ENCODE results near the gene ABI1. TPM values are rescaled to one million over a fixed set of nuclear protein-coding genes. Genes with fewer than 3 reads are reported as not detected.
A peak's percentile ranks its signal among the peaks of the same experiment; 100 is the strongest.

ABI1 gene
- total RNA-seq, 1 donor = 71.7 TPM

GRCh38 chr10:26835025-26835424 lies 25.7 kb downstream of the ABI1 start:
- Histone ChIP-seq H3K27ac (ENCODE audit: low read depth, low read length) (no peak overlapping the region), H3K36me3 (ENCODE audit: insufficient read depth, low read length) (no peaks in the 10 kb centered on the region), H3K4me2 (ENCODE audit: insufficient read depth, low read length) (no peak overlapping the region), H3K4me3 (ENCODE audit: insufficient read depth, low read length) (no peak overlapping the region), H2AFZ (ENCODE audit: low read length) (no peak overlapping the region), H3K79me2 (ENCODE audit: insufficient read depth, low read length) (peaks cover 95% of the 10 kb centered on the region), H3K9me3 (ENCODE audit: low read depth, low read length) (no peaks in the 10 kb centered on the region), H4K20me1 (ENCODE audit: insufficient read depth, low read length) (peaks cover 23% of the 10 kb centered on the region), H3K4me1 (ENCODE audit: insufficient read depth, low read length) (no peaks in the 10 kb centered on the region), H3K27me3 (ENCODE audit: insufficient read depth, low read length) (no peaks in the 10 kb centered on the region)
- TF ChIP-seq, protein P1, sequence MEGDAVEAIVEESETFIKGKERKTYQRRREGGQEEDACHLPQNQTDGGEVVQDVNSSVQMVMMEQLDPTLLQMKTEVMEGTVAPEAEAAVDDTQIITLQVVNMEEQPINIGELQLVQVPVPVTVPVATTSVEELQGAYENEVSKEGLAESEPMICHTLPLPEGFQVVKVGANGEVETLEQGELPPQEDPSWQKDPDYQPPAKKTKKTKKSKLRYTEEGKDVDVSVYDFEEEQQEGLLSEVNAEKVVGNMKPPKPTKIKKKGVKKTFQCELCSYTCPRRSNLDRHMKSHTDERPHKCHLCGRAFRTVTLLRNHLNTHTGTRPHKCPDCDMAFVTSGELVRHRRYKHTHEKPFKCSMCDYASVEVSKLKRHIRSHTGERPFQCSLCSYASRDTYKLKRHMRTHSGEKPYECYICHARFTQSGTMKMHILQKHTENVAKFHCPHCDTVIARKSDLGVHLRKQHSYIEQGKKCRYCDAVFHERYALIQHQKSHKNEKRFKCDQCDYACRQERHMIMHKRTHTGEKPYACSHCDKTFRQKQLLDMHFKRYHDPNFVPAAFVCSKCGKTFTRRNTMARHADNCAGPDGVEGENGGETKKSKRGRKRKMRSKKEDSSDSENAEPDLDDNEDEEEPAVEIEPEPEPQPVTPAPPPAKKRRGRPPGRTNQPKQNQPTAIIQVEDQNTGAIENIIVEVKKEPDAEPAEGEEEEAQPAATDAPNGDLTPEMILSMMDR (IDR thresholded peaks at IDR 0.05; ENCODE audit: extremely low read depth, low read depth, low read length) = no peak
- no peak for DNase-seq (ENCODE audit: insufficient read length, low spot score, missing footprints)

- H3K79me2 ChIP-seq (ENCODE audit: insufficient read depth, low read length) = peaks cover 92% of the 10 kb centered on the region
- no peaks in the 10 kb centered on the region for H3K9me3 ChIP-seq (ENCODE audit: low read depth, low read length)
- H3K36me3 ChIP-seq (ENCODE audit: insufficient read depth, low read length) = no peaks in the 10 kb centered on the region
- no peak overlapping the region for H2AFZ ChIP-seq (ENCODE audit: low read length)
- peak; percentile 26 for DNase-seq (ENCODE audit: insufficient read length, low spot score, missing footprints)
- H3K4me2 ChIP-seq (ENCODE audit: insufficient read depth, low read length) = no peak overlapping the region
- H3K27ac ChIP-seq (ENCODE audit: low read depth, low read length) = no peak overlapping the region
- TF ChIP-seq, protein P1 (IDR thresholded peaks at IDR 0.05; ENCODE audit: extremely low read depth, low read depth, low read length) = no peak
- no peaks in the 10 kb centered on the region for H3K27me3 ChIP-seq (ENCODE audit: insufficient read depth, low read length)
- peaks cover 22% of the 10 kb centered on the region for H4K20me1 ChIP-seq (ENCODE audit: insufficient read depth, low read length)
- H3K4me1 ChIP-seq (ENCODE audit: insufficient read depth, low read length) = no peaks in the 10 kb centered on the region
- H3K4me3 ChIP-seq (ENCODE audit: insufficient read depth, low read length) = no peak overlapping the region
Observed at GRCh38 chr10:26832960-26833359, 27.8 kb downstream of the ABI1 start.

DNA sequence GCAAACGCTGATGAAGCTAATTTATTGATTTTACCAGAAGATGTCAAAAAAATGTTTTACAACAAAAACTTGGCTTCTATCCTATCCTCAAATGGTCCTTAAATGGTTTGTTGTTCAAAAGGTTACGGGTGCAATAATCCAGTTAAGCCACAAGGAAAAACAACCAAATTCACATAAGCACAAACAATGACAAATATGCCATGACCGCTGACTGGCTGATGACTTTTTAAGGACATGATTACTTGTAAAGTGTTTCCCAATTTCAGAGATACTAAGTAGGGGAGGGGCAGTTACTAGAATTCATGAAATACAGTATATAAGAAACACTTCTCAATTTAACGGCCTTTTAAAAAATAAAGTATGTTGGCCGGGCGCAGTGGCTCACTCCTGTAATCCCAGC lies 28.8 kb downstream of the ABI1 start:
- Histone ChIP-seq H3K4me1 (ENCODE audit: insufficient read depth, low read length) (no peaks in the 10 kb centered on the region), H3K4me3 (ENCODE audit: insufficient read depth, low read length) (no peak overlapping the region), H3K4me2 (ENCODE audit: insufficient read depth, low read length) (no peak overlapping the region), H3K9me3 (ENCODE audit: low read depth, low read length) (no peaks in the 10 kb centered on the region), H3K27ac (ENCODE audit: low read depth, low read length) (no peak overlapping the region), H2AFZ (ENCODE audit: low read length) (no peak overlapping the region), H3K36me3 (ENCODE audit: insufficient read depth, low read length) (no peaks in the 10 kb centered on the region), H3K27me3 (ENCODE audit: insufficient read depth, low read length) (no peaks in the 10 kb centered on the region), H4K20me1 (ENCODE audit: insufficient read depth, low read length) (peaks cover 22% of the 10 kb centered on the region), H3K79me2 (ENCODE audit: insufficient read depth, low read length) (peaks cover 93% of the 10 kb centered on the region)
- TF ChIP-seq, protein P1 (IDR thresholded peaks at IDR 0.05; ENCODE audit: extremely low read depth, low read depth, low read length) = no peak
- DNase-seq (ENCODE audit: insufficient read length, low spot score, missing footprints) = no peak

- Histone ChIP-seq H3K9me3 (ENCODE audit: low read depth, low read length) (no peaks in the 10 kb centered on the region), H2AFZ (ENCODE audit: low read length) (no peak overlapping the region), H3K27ac (ENCODE audit: low read depth, low read length) (no peak overlapping the region), H3K36me3 (ENCODE audit: insufficient read depth, low read length) (no peaks in the 10 kb centered on the region), H3K4me2 (ENCODE audit: insufficient read depth, low read length) (no peak overlapping the region), H4K20me1 (ENCODE audit: insufficient read depth, low read length) (peaks cover 18% of the 10 kb centered on the region), H3K79me2 (ENCODE audit: insufficient read depth, low read length) (peaks cover 89% of the 10 kb centered on the region), H3K4me1 (ENCODE audit: insufficient read depth, low read length) (no peaks in the 10 kb centered on the region), H3K4me3 (ENCODE audit: insufficient read depth, low read length) (no peak overlapping the region), H3K27me3 (ENCODE audit: insufficient read depth, low read length) (no peaks in the 10 kb centered on the region)
- TF ChIP-seq, protein P1 (IDR thresholded peaks at IDR 0.05; ENCODE audit: extremely low read depth, low read depth, low read length) = no peak
- no peak for DNase-seq (ENCODE audit: insufficient read length, low spot score, missing footprints)
Observed at GRCh38 chr10:26829810-26830515, 30.8 kb downstream of the ABI1 start.

All from osteoblast (primary cell).